Measurements from ENCODE around the gene CAMK1D. TPM values are rescaled to one million over a fixed set of nuclear protein-coding genes. Genes with fewer than 3 reads are reported as not detected.
A peak's percentile ranks its signal among the peaks of the same experiment; 100 is the strongest.

Gene CAMK1D
- polyA plus RNA-seq, 1 donor (not counting 4 experiments of a cell fraction or from before 2014, with no cell fraction given) = 0.76 TPM

DNA sequence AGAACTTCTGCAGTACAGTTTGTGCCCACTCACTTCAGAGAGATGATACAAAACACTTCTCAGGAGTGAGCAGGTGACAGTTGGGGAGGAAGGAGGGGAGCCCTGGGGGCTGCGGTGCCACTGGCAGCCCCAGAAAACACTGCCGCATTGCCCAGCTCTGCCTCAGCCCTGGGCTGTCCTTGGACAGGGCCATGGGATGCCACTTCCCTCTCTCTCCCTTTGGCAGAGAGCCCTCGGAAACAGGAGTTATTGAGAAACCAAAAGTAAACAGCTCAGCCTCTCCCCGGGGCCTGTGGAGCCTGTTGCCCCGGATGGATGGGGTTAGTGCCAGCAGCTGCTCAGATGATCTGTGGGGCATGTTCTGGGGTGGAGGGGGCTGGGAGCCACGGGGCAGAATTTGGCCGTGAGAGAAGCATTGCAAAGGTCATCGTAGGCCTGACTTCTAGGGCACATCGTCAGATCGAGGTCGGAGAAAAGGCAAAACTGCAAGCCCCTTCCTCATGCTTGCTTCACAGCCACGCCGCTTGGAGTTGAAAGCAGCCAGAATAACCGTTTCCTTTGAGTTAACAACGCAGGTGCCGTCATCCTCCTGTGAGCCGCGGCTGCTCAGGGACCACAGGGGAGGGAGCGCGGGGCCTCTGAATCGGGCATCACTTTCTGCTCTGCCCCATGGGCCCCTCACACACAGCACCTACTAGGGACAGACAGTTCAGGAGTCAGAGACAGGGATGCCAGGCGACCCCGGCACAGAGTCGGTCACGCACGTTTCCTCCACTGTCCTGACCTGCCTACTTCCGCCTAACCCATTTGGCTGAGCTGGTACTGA is 256.4 kb downstream of the CAMK1D start:
- Histone ChIP-seq H3K4me2 (ENCODE audit: control insufficient read depth, extremely low read depth, insufficient read depth, low read depth, low read length) (peak overlapping the region; percentile 56), H3K4me1 (ENCODE audit: control insufficient read depth, extremely low read depth, insufficient read depth, low read length) (peaks cover 10% of the 10 kb centered on the region), H4K20me1 (ENCODE audit: control insufficient read depth, extremely low read depth, insufficient read depth, low read length) (no peaks in the 10 kb centered on the region), H3K79me2 (ENCODE audit: control insufficient read depth, insufficient read depth, low read length) (no peaks in the 10 kb centered on the region), H3K27me3 (ENCODE audit: control insufficient read depth, extremely low read depth, insufficient read depth, low read length) (no peaks in the 10 kb centered on the region), H3K27ac (ENCODE audit: control insufficient read depth, insufficient read depth, low read length) (no peak overlapping the region), H3K36me3 (ENCODE audit: control insufficient read depth in 2 of 2, extremely low read depth in 1 of 2, insufficient read depth in 2 of 2, low read length in 2 of 2) (no peaks in the 10 kb centered on the region), H3K9me1 (ENCODE audit: control insufficient read depth, extremely low read depth, insufficient read depth, low read length) (no peaks in the 10 kb centered on the region), H3K9me3 (ENCODE audit: control insufficient read depth, low read depth, low read length) (no peaks in the 10 kb centered on the region), H2AFZ (ENCODE audit: control insufficient read depth, low read length) (peak overlapping the region; percentile 35), H3K4me3 (ENCODE audit: control insufficient read depth in 2 of 3, extremely low read depth in 1 of 3, insufficient read depth in 2 of 3, low read depth in 1 of 3, low read length in 3 of 3) (peak overlapping the region in 1 of 3 experiments; percentile 29), H3K9ac (ENCODE audit: control insufficient read depth, extremely low read depth, insufficient read depth, low read length) (no peak overlapping the region)
- dilution Hi-C loops (cut with MboI; ENCODE audit: extremely low pct_ligation_motif_present, low sequenced_read_pairs) = no loop called here
- no peak for DNase-seq (ENCODE audit: low read depth, low spot score)
- TF ChIP-seq, protein P1, sequence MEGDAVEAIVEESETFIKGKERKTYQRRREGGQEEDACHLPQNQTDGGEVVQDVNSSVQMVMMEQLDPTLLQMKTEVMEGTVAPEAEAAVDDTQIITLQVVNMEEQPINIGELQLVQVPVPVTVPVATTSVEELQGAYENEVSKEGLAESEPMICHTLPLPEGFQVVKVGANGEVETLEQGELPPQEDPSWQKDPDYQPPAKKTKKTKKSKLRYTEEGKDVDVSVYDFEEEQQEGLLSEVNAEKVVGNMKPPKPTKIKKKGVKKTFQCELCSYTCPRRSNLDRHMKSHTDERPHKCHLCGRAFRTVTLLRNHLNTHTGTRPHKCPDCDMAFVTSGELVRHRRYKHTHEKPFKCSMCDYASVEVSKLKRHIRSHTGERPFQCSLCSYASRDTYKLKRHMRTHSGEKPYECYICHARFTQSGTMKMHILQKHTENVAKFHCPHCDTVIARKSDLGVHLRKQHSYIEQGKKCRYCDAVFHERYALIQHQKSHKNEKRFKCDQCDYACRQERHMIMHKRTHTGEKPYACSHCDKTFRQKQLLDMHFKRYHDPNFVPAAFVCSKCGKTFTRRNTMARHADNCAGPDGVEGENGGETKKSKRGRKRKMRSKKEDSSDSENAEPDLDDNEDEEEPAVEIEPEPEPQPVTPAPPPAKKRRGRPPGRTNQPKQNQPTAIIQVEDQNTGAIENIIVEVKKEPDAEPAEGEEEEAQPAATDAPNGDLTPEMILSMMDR (optimal IDR thresholded peaks at IDR 0.05 in 1 of 3, IDR thresholded peaks at IDR 0.05 in 1 of 3, conservative IDR thresholded peaks at IDR 0.05 in 1 of 3; ENCODE audit: extremely low read depth in 1 of 3, insufficient read depth in 2 of 3, low read length in 3 of 3) = no peak
- TF ChIP-seq EZH2 (IDR thresholded peaks at IDR 0.05; ENCODE audit: low read length) = no peak
- no peak for FAIRE-seq

DNA sequence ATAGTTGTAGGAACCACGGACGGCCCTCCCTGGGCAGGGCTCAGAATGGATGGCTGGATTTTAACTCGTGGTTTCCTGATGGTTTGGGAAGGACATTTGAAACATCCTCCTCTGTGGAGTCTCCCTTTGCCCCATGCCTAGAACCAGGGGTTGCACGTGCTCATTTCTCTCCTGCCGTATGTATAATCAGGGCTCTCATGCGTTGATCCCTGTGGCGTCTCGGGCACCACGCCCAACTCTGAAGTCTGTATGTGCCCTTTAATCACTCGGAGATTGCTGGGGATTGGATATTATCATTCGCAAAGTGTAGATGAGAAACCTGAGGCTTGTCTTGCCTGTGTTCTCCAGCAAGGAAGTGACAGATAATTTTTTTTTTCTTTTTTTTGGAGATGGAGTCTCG is 257.1 kb downstream of the CAMK1D start:
- Histone ChIP-seq H3K27ac (ENCODE audit: control insufficient read depth, insufficient read depth, low read length) (no peak overlapping the region), H2AFZ (ENCODE audit: control insufficient read depth, low read length) (peak overlapping the region; percentile 35)
- no peak for FAIRE-seq

More for the DNA sequence above, 257.1 kb downstream of the CAMK1D start:
- dilution Hi-C loops (cut with MboI; ENCODE audit: extremely low pct_ligation_motif_present, low sequenced_read_pairs) = no loop called here
- Histone ChIP-seq H4K20me1 (ENCODE audit: control insufficient read depth, extremely low read depth, insufficient read depth, low read length) (no peaks in the 10 kb centered on the region), H3K9ac (ENCODE audit: control insufficient read depth, extremely low read depth, insufficient read depth, low read length) (no peak overlapping the region), H3K27me3 (ENCODE audit: control insufficient read depth, extremely low read depth, insufficient read depth, low read length) (no peaks in the 10 kb centered on the region), H3K4me1 (ENCODE audit: control insufficient read depth, extremely low read depth, insufficient read depth, low read length) (peaks cover 10% of the 10 kb centered on the region), H3K4me2 (ENCODE audit: control insufficient read depth, extremely low read depth, insufficient read depth, low read depth, low read length) (peak overlapping the region; percentile 56), H3K4me3 (ENCODE audit: control insufficient read depth in 2 of 3, extremely low read depth in 1 of 3, insufficient read depth in 2 of 3, low read depth in 1 of 3, low read length in 3 of 3) (no peak overlapping the region), H3K9me3 (ENCODE audit: control insufficient read depth, low read depth, low read length) (no peaks in the 10 kb centered on the region), H3K36me3 (ENCODE audit: control insufficient read depth in 2 of 2, extremely low read depth in 1 of 2, insufficient read depth in 2 of 2, low read length in 2 of 2) (no peaks in the 10 kb centered on the region), H3K9me1 (ENCODE audit: control insufficient read depth, extremely low read depth, insufficient read depth, low read length) (no peaks in the 10 kb centered on the region), H3K79me2 (ENCODE audit: control insufficient read depth, insufficient read depth, low read length) (no peaks in the 10 kb centered on the region)
- DNase-seq (ENCODE audit: low read depth, low spot score) = no peak
- no peak for TF ChIP-seq EZH2 (IDR thresholded peaks at IDR 0.05; ENCODE audit: low read length)
- TF ChIP-seq, protein P1 (optimal IDR thresholded peaks at IDR 0.05 in 1 of 3, IDR thresholded peaks at IDR 0.05 in 1 of 3, conservative IDR thresholded peaks at IDR 0.05 in 1 of 3; ENCODE audit: extremely low read depth in 1 of 3, insufficient read depth in 2 of 3, low read length in 3 of 3) = no peak

Measured in keratinocyte (primary cell).